Trophoblast cell (in vitro differentiated cells and primary cell): ENCODE data around the gene E2F3.

Source experiments
- DNase-seq, 2 donors: peaks; one replicate each; pipeline ENCODE4 v3.0.0-alpha.2; 2016
- H2AFZ ChIP-seq: 2 replicates; pipeline ENCODE4 v1.6.1; 2013; ENCODE audit warnings: low read length, moderate library complexity, mild to moderate bottlenecking; ENCODE audit not compliant: insufficient read depth, poor library complexity
- H2AK5ac ChIP-seq: 2 replicates; pipeline ENCODE4 v1.6.1; 2013; ENCODE audit warnings: mild to moderate bottlenecking, low read length
- H2BK120ac ChIP-seq: 2 replicates; pipeline ENCODE4 v1.6.1; 2013; ENCODE audit warnings: low read length, mild to moderate bottlenecking, moderate library complexity; ENCODE audit not compliant: insufficient read depth, poor library complexity
- H2BK12ac ChIP-seq: 2 replicates; pipeline ENCODE4 v1.6.1; 2013; ENCODE audit warnings: mild to moderate bottlenecking, low read length, moderate library complexity
- H2BK5ac ChIP-seq: 2 replicates; pipeline ENCODE4 v1.6.1; 2013; ENCODE audit warnings: low read length, low read depth, moderate library complexity, mild to moderate bottlenecking; ENCODE audit not compliant: poor library complexity
- H3K14ac ChIP-seq: 2 replicates; pipeline ENCODE4 v1.6.1; 2013; ENCODE audit warnings: mild to moderate bottlenecking, low read length
- H3K18ac ChIP-seq: 2 replicates; pipeline ENCODE4 v1.6.1; 2013; ENCODE audit warnings: mild to moderate bottlenecking, low read length
- H3K23ac ChIP-seq: 2 replicates; pipeline ENCODE4 v1.6.1; 2013; ENCODE audit warnings: low read length
- H3K27ac ChIP-seq: 2 replicates; pipeline ENCODE4 v1.5.1; 2013; ENCODE audit warnings: low read depth, mild to moderate bottlenecking, inconsistent platforms, low read length, moderate library complexity
- H3K27me3 ChIP-seq: 2 replicates; pipeline ENCODE4 v1.6.1; 2013; ENCODE audit warnings: inconsistent platforms, mild to moderate bottlenecking, low read length, moderate library complexity; ENCODE audit not compliant: insufficient read depth
- H3K36me3 ChIP-seq, 2 experiments: 1 replicate in 1 of 2; 2 replicates in 1 of 2; pipeline ENCODE4 v1.6.1; 2013; ENCODE audit warnings: low read length in 2 of 2, mild to moderate bottlenecking in 2 of 2, moderate library complexity in 1 of 2; ENCODE audit not compliant: insufficient read depth in 2 of 2, control insufficient read depth in 1 of 2
- H3K4ac ChIP-seq: 2 replicates; pipeline ENCODE4 v1.6.1; 2013; ENCODE audit warnings: low read depth, mild to moderate bottlenecking, low read length, moderate library complexity
- H3K4me1 ChIP-seq, 2 experiments: 1 replicate in 1 of 2; 2 replicates in 1 of 2; pipeline ENCODE4 v1.6.1; 2013; ENCODE audit warnings: low read length in 2 of 2, mild to moderate bottlenecking in 2 of 2, moderate library complexity in 1 of 2; ENCODE audit not compliant: insufficient read depth in 2 of 2, control insufficient read depth in 1 of 2
- H3K4me2 ChIP-seq: 2 replicates; pipeline ENCODE4 v1.6.1; 2013; ENCODE audit warnings: inconsistent platforms, mild to moderate bottlenecking, low read length, moderate library complexity
- H3K4me3 ChIP-seq: 2 replicates; pipeline ENCODE4 v1.5.1; 2013; ENCODE audit warnings: mild to moderate bottlenecking, low read depth, low read length, inconsistent platforms
- H3K79me1 ChIP-seq: one replicate; pipeline ENCODE4 v1.6.1; 2013; ENCODE audit warnings: low read length
- H3K79me2 ChIP-seq: 2 replicates; pipeline ENCODE4 v1.6.1; 2013; ENCODE audit warnings: low read length, mild to moderate bottlenecking; ENCODE audit not compliant: control insufficient read depth, insufficient read depth, poor library complexity
- H3K9ac ChIP-seq: 2 replicates; pipeline ENCODE4 v1.6.1; 2013; ENCODE audit warnings: mild to moderate bottlenecking, low read length
- H3K9me3 ChIP-seq: 2 replicates; pipeline ENCODE4 v1.6.1; 2013; ENCODE audit warnings: low read depth, mild to moderate bottlenecking, control low read depth, inconsistent platforms, low read length; ENCODE audit not compliant: insufficient read depth
- H4K12ac ChIP-seq: 2 replicates; pipeline ENCODE4 v1.6.1; 2013; ENCODE audit warnings: low read depth, mild to moderate bottlenecking, low read length, moderate library complexity
- H4K8ac ChIP-seq: 2 replicates; pipeline ENCODE4 v1.6.1; 2013; ENCODE audit warnings: low read depth, mild to moderate bottlenecking, low read length, moderate library complexity
- H4K91ac ChIP-seq: one replicate; pipeline ENCODE4 v1.6.1; 2013; ENCODE audit warnings: low read depth, mild to moderate bottlenecking, low read length, moderate library complexity
- WGBS: extraction: QIAGEN DNeasy Blood & Tissue Kit; methylation state at CpG from one replicate; pipeline ENCODE4 v1.1.7; 2013; ENCODE audit warnings: missing lambda C conversion rate; ENCODE audit not compliant: insufficient read length, insufficient coverage; ENCODE audit errors: extremely low coverage; 5-methylcytosine and 5-hydroxymethylcytosine counted together

The E2F3 gene

GRCh38 chr6:20492099-20492498, 90.4 kb downstream of the E2F3 start:
- Histone ChIP-seq H3K18ac (no peak overlapping the region), H3K14ac (no peak overlapping the region), H3K9ac (no peak overlapping the region), H3K4me2 (no peak overlapping the region), H3K9me3 (no peaks in the 10 kb centered on the region), H4K12ac (no peak overlapping the region), H3K4me1 (no peaks in the 10 kb centered on the region), H3K27ac (no peak overlapping the region), H2AK5ac (no peak overlapping the region), H3K79me1 (no peaks in the 10 kb centered on the region), H3K79me2 (no peaks in the 10 kb centered on the region), H4K91ac (no peak overlapping the region), H3K36me3 (peaks cover 19 to 28% of the 10 kb centered on the region in 2 experiments), H2BK5ac (no peak overlapping the region), H3K23ac (no peak overlapping the region), H2BK120ac (no peak overlapping the region), H2AFZ (no peak overlapping the region), H3K27me3 (no peaks in the 10 kb centered on the region), H3K4me3 (no peak overlapping the region), H2BK12ac (no peak overlapping the region), H3K4ac (no peak overlapping the region), H4K8ac (no peak overlapping the region)
- no CpG with 5 or more reads among the region's 2 CpGs for WGBS
- no peak for DNase-seq

- H2BK5ac ChIP-seq, result no peak overlapping the region
- H2BK12ac ChIP-seq, result no peak overlapping the region
- H4K8ac ChIP-seq, result no peak overlapping the region
- no peak overlapping the region for H3K27ac ChIP-seq
- H3K23ac ChIP-seq, result no peak overlapping the region
- H3K18ac ChIP-seq, result no peak overlapping the region
- DNase-seq, result no peak
- no peak overlapping the region for H3K4ac ChIP-seq
- H3K79me2 ChIP-seq, result no peaks in the 10 kb centered on the region
- no peak overlapping the region for H4K12ac ChIP-seq
- no CpG with 5 or more reads among the region's 8 CpGs for WGBS
- H2AFZ ChIP-seq, result no peak overlapping the region
- no peak overlapping the region for H3K4me3 ChIP-seq
- no peaks in the 10 kb centered on the region for H3K9me3 ChIP-seq
- H3K14ac ChIP-seq, result no peak overlapping the region
- peaks cover 2 to 3% of the 10 kb centered on the region in 2 experiments for H3K36me3 ChIP-seq
- no peak overlapping the region for H3K4me2 ChIP-seq
- no peak overlapping the region for H2AK5ac ChIP-seq
- no peaks in the 10 kb centered on the region for H3K27me3 ChIP-seq
- H4K91ac ChIP-seq, result no peak overlapping the region
- H3K79me1 ChIP-seq, result no peaks in the 10 kb centered on the region
- H3K9ac ChIP-seq, result no peak overlapping the region
- no peak overlapping the region for H2BK120ac ChIP-seq
- no peaks in the 10 kb centered on the region for H3K4me1 ChIP-seq
Observed at GRCh38 chr6:20497216-20498040, 95.7 kb downstream of the E2F3 start.

DNA sequence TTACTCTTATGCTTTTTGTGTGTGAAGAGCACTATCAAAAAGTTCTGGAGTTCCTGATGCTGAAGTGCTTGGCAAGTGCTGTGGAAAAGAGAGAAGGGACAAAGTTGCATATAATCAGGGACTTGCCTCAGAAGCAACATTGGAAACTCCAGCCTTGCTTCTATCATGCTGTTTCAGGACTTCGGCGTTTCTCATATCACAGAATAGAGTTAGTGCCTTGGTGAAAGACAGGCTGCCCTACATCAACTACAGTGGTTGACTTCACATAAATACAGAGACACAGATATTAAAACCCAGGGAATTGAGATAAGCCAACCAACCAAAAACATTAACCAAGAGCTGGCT, 96.3 kb downstream of the E2F3 start:
- H3K4me3 ChIP-seq, result no peak overlapping the region
- H3K23ac ChIP-seq, result no peak overlapping the region
- no peak overlapping the region for H3K4ac ChIP-seq

GRCh38 chr6:20509212-20509611, 107.5 kb downstream of the E2F3 start:
- Histone ChIP-seq H3K18ac (no peak overlapping the region), H3K14ac (no peak overlapping the region), H4K91ac (no peak overlapping the region), H3K27me3 (no peaks in the 10 kb centered on the region), H3K79me1 (no peaks in the 10 kb centered on the region), H4K12ac (no peak overlapping the region), H3K9ac (no peak overlapping the region), H3K23ac (no peak overlapping the region), H3K4me2 (no peak overlapping the region), H4K8ac (no peak overlapping the region), H3K4me1 (no peaks in the 10 kb centered on the region), H2BK12ac (no peak overlapping the region), H2BK5ac (no peak overlapping the region), H3K4ac (no peak overlapping the region), H3K36me3 (no peaks in the 10 kb centered on the region), H2AFZ (no peak overlapping the region), H3K4me3 (no peak overlapping the region), H3K79me2 (no peaks in the 10 kb centered on the region), H3K9me3 (no peaks in the 10 kb centered on the region), H3K27ac (no peak overlapping the region), H2BK120ac (no peak overlapping the region), H2AK5ac (no peak overlapping the region)
- no CpG with 5 or more reads among the region's 2 CpGs for WGBS
- DNase-seq, result no peak

More for the DNA sequence above, 96.3 kb downstream of the E2F3 start:
- Histone ChIP-seq H2BK5ac (no peak overlapping the region), H3K79me1 (no peaks in the 10 kb centered on the region), H3K18ac (no peak overlapping the region), H2BK120ac (no peak overlapping the region), H4K91ac (no peak overlapping the region), H3K27ac (no peak overlapping the region), H3K79me2 (no peaks in the 10 kb centered on the region), H2BK12ac (no peak overlapping the region), H3K36me3 (peaks cover 2 to 3% of the 10 kb centered on the region in 2 experiments), H3K14ac (no peak overlapping the region), H3K9me3 (no peaks in the 10 kb centered on the region), H3K4me1 (no peaks in the 10 kb centered on the region), H3K27me3 (no peaks in the 10 kb centered on the region), H3K4me2 (no peak overlapping the region), H4K8ac (no peak overlapping the region), H2AFZ (no peak overlapping the region), H2AK5ac (no peak overlapping the region), H3K9ac (no peak overlapping the region), H4K12ac (no peak overlapping the region)
- no CpG with 5 or more reads among the region's 2 CpGs for WGBS
- DNase-seq, result no peak
